ENCODE results near the gene CFAP97D2.
"Not testable (repeated sequence)": the region's sequence is repeated elsewhere in the genome, so short reads cannot be mapped to it uniquely, and the experiment has no call there.

The CFAP97D2 gene

GRCh38 chr13:114237415-114238112, 58.5 kb downstream of the CFAP97D2 start:
- DNase-seq = no peak

- no peak for DNase-seq
Measured at GRCh38 chr13:114241918-114242317, 62.9 kb downstream of the CFAP97D2 start.

GRCh38 chr13:114243971-114244370, 64.9 kb downstream of the CFAP97D2 start:
- DNase-seq = no peak

- no peak for DNase-seq
Measured at GRCh38 chr13:114244637-114245036, 65.6 kb downstream of the CFAP97D2 start.

DNA sequence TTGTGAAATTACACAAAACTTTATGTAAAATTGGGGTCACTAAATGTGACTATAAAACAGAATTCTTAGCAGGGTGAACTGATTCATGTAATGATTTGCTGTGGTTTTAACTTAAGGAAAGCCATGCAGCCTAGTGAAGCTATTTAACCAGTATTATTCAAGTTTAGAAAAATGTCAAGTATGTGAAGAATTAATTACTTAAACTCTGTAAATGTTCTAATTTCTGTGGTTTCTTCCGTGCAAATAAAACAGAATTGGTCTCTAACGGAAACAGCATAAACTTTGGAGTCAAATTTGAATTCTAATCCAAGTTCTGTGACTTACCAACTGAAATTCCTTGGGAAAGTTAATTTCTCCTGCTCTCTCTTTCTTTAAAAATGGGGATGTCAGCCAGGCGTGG, 69.0 kb downstream of the CFAP97D2 start:
- no peak for DNase-seq

DNA sequence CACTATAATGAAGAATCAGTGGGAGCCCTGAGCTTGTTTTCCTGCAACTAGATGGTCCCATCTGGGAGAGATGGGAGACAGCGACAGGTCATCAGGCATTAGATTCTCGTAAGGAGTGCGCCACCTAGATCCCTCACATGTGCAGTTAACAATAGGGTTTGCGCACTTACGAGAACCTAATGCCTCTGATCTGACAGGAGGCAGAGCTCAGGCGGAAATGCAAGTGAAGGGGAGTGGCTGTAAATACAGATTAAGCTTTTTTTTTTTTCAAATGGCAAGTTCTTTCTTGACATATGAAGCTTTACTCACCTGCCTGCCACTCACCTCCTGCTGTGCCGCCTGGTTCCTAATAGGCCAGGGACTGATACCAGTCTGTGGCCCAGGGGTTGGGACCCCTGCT, 70.0 kb downstream of the CFAP97D2 start:
- no peak for DNase-seq

DNA sequence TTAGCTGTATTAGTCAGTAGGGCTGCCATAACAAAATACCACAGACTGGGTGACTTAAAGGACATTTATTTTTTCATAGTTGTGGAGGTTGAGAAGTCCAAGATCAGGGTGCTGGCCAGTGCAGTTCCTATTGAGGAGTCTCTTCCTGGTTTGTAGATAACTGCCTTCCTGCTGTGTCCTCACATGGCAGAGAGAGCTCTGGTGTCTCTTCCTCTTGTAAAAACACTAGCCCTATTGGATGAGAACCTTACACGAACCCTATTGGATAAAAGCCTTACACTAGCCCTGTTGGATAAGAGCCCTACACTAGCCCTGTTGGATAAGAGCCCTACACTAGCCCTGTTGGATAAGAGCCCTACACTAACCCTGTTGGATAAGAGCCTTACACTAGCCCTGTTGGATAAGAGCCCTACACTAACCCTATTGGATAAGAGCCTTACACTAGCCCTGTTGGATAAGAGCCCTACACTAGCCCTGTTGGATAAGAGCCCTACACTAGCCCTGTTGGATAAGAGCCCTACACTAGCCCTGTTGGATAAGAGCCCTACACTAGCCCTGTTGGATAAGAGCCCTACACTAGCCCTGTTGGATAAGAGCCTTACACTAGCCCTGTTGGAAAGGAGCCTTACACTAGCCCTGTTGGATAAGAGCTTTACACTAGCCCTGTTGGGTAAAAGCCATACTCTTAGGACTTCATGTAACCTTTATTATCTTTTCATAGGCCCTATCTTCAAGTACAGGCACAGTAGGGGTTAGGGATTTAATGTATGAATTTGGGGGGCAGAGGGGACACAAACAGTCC, 72.8 kb downstream of the CFAP97D2 start:
- not testable (repeated sequence) for DNase-seq

GRCh38 chr13:114256547-114256946, 77.5 kb downstream of the CFAP97D2 start:
- no peak for DNase-seq

DNA sequence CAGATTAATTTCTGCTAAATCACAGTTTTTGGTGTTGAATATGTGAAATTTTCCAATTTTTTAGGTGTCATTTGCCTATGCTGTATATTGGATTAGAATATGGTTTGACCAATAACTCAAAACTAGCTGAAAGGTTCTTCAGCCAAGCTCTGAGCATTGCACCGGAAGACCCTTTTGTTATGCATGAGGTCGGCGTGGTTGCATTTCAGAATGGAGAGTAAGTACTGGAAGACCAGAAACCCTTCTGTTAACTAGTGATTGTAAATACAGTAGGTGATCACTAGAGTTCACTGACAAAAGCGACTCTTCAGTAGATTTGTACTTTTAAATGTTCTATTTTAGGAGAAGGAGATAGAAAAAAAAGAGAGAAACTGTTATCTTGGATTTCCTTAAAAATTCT, 78.0 kb downstream of the CFAP97D2 start:
- DNase-seq = no peak

DNA sequence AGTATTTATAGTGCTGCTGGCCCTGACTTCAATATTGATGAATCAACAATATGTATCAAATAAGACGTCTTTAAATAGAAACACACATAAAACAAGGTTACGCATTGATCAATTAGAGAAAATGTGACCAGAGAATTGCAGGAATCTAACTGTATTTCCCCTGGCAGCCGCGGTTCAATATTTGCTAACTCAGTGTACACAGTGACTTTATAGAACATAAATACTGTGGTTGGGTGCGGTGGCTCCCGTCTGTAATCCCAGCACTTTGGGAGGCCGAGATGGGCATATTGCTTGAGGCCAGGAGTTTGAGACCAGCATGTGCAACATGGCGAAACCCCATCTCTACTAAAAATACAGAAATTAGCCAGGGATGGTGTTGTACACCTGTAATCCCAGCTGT, 79.5 kb downstream of the CFAP97D2 start:
- DNase-seq = no peak

DNA sequence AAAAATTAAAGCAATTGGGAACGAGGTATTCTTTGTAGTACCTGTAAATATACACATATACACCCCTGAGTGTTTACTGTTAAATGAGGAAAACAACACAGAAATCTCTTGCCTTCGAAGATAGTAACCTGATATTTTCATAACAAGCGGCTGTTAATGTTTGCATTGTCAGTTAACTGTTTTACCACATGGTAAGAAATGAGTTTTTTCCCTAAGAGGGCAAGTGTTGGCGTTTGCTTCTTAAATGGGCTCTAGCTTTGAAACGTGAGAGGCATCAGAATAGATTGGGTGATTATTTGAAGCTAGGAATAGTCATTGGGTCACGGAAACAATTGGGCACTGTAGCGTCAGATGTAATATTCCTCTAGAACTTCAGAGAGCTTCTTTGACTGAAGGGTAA, 80.3 kb downstream of the CFAP97D2 start:
- no peak for DNase-seq

- no peak for DNase-seq
Measured at GRCh38 chr13:114259974-114260373, 80.9 kb downstream of the CFAP97D2 start.

DNA sequence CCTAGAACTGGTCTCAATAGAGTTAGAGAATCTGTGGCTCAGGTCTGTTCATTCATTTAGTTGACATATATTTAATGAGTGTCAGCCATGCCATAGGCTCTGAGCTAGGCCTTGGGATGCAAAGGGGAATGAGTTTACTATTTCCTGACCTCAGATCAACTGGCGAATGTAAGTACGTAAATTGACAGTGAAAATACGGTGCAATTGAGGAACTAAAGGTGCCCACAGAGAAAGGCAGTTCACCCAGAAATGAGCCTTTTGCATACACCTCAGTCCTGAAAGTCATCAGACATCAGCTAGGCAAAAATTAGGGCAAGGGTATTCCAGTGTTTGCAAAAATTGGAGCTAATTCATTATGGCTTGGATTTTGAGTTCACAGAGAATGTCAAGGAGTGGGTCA, 81.8 kb downstream of the CFAP97D2 start:
- DNase-seq = no peak

DNA sequence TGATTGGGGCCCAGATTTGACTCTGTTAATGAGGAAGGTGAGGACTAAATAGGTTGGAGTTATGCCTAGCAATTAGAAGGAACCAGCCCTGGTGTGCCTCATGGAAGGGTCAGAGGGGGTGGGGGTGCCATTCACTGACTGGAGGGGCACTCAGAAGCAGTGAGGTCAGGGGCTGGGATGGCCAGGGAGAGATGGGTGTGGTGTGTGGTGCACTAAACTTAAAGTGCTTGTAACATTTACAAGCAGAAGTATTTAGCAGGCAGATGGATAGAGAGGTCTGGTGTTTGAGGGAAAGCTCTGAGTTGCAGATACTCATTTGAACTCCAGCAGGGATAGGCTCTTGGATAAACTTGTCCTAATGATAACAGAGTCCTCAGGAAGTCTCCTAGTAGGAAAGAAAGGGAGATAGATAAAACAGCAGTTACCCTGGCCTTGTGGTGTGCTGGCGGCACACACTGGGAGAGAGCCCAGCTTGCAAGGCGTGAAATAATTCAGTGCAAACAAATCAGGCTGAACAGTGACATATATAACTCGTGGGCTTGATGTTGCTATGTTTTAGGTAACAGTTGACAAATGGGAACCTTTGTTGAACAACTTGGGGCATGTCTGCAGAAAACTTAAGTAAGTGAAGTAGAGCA, 82.4 kb downstream of the CFAP97D2 start:
- DNase-seq = no peak

- no peak for DNase-seq
Measured at GRCh38 chr13:114263578-114263977, 84.5 kb downstream of the CFAP97D2 start.

DNA sequence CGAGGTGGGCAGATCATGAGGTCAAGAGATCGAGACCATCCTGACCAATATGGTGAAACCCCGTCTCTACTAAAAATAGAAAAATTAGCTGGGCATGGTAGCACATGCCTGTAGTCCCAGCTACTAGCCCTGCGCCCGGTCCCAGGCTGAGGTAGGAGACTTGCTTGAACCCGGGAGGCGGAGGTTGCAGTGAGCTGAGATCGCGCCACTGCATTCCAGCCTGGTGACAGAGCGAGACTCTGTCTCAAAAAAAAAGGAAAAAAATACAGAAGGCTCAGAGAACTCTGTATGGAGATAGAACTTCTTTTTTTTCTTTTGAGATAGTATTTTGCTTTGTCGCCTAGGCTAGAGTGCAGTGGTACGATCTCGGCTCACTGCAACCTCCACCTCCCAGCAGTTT, 85.3 kb downstream of the CFAP97D2 start:
- DNase-seq = not testable (repeated sequence)

- DNase-seq = no peak
Measured at GRCh38 chr13:114264886-114265611, 86.0 kb downstream of the CFAP97D2 start.

DNA sequence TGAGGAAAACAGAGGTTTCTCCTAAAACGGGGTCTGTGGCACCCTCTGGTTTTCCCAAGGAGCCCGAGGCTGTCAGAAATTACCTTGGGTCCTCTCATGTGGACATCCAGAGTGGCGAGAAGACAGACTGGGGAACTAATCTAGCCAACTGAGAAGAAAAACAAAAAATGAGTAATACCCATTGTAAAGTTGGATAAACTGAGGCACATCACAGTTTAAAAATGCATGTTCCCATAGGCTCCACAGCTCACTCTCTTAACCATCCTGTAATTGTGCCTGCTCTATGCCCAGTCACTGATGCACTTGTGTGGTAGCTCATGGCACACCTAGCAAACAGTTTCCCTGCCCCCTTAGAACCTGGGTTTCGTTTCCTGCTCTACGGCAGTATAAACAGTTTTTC, 87.2 kb downstream of the CFAP97D2 start:
- DNase-seq = no peak

DNA sequence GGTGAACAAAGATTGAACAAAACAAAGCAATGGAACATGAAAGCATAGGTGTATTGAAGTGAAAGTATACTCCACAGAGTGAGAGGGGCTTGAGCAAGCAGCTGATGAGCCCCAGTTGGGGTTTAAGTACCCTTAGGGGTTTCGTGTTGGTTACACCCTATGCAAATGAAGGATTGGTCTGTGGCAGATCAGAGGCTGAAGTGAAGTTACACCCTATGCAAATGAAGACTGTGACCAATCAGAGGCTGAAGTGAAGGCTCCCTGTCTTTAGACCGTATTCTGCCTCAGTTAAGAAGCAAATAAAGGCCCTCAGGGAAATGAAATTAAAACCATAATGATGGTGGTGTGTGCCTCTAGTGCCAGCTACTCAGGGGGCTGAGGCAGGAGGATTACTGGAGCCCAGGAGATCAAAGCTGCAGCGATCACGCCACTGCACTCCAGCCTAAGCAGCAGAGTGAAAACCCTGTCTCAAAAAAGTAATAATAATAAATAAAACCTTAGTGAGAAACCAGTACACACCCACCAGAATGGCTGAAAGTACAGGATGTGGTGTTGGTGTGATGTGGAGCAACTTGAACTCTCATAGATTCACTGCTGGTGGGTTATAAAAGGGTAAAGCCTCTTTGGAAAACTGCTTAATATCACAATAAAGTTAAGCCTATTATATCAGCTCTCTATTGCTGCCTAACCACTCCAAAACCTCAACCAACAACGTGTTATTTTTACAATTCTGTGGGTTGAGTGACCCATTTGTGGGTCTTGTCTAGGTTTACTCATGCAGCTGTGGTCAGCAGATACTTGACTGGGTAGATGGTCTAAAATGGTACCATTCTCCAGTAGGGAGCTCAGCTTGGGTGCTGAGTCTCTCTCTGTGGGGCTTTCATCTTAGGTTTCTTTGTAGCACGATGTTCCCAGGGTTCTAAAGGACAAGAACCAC, 89.6 kb downstream of the CFAP97D2 start:
- no peak for DNase-seq

GRCh38 chr13:114269281-114269770, 90.3 kb downstream of the CFAP97D2 start:
- DNase-seq = no peak

Data from stimulated activated CD4-positive, alpha-beta T cell treated with anti-CD3 and anti-CD28 coated beads, Interleukin-2, amount 100 ng/mL, for 48 hours (primary cell).